Endothelial cell of umbilical vein (primary cell): ENCODE data around the gene YAP1. TPM values are rescaled to one million over a fixed set of nuclear protein-coding genes. Genes with fewer than 3 reads are reported as not detected.

Experiments used
- BruUV-seq: library from RNA; stranded (reverse); fragments of 400-500 nt; replicated peaks from 2 replicates; lab custom pipeline; 2021; lab: Mats Ljungman, UMichigan
- CTCF ChIA-PET: fragments of 300-600, 350-600 bp; sonication (Branson Sonifier 250); formaldehyde crosslinking; loops from one replicate; lab custom pipeline; 2021; ENCODE audit warnings: antibody characterized with exemption, inconsistent platforms; lab: Charles Lee
- POLR2A ChIA-PET: fragments of 300-600, 350-600 bp; sonication (Branson Sonifier 250); formaldehyde crosslinking; loops from one replicate; lab custom pipeline; 2021; ENCODE audit warnings: antibody characterized with exemption, inconsistent platforms; lab: Charles Lee
- DNase-seq: peaks from one replicate; pipeline ENCODE4 v3.0.0-alpha.2; 2011; ENCODE audit warnings: low read depth, low spot score
- FAIRE-seq: peaks from 2 replicates; lab custom pipeline; 2011; peaks lifted over from hg19 to GRCh38; lab: Jason Lieb, UNC
- H2AFZ ChIP-seq: 2 replicates; pipeline ENCODE4 v1.6.0; 2012; ENCODE audit warnings: low read depth, low read length, control low read depth, inconsistent platforms
- H3K27ac ChIP-seq: 2 replicates; pipeline ENCODE4 v1.5.1; 2011; ENCODE audit warnings: low read depth, mild to moderate bottlenecking, control low read depth, low read length, moderate library complexity; ENCODE audit not compliant: insufficient read depth
- H3K27me3 ChIP-seq, 2 experiments: 2 replicates each; pipeline versions ENCODE4 v1.6.0 to v1.6.1; 2011; ENCODE audit warnings: low read length in 2 of 2, mixed read lengths in 1 of 2; ENCODE audit not compliant: control insufficient read depth in 2 of 2, insufficient read depth in 2 of 2
- H3K36me3 ChIP-seq, 2 experiments: 2 replicates in 1 of 2; 3 replicates in 1 of 2; pipeline ENCODE4 v1.5.1; 2011; ENCODE audit warnings: low read length in 2 of 2, mild to moderate bottlenecking in 1 of 2, moderate library complexity in 1 of 2; ENCODE audit not compliant: control insufficient read depth in 2 of 2, insufficient read depth in 2 of 2; ENCODE audit errors: extremely low read depth in 1 of 2
- H3K4me1 ChIP-seq: 3 replicates; pipeline ENCODE4 v1.5.1; 2011; ENCODE audit warnings: mild to moderate bottlenecking, low read length; ENCODE audit not compliant: control insufficient read depth, insufficient read depth; ENCODE audit errors: extremely low read depth
- H3K4me2 ChIP-seq: 2 replicates; pipeline ENCODE4 v1.6.1; 2011; ENCODE audit warnings: low read length, control low read depth, mixed read lengths; ENCODE audit not compliant: insufficient read depth
- H3K4me3 ChIP-seq, 3 experiments: fragments of 200-600 bp in 1 of 3; sonication (generic), shearing (Covaris generic) in 1 of 3; replicated peaks in 1 of 3; 2 replicates each; pipeline ENCODE4 v1.5.1; 2011 to 2016; ENCODE audit warnings: control low read depth in 3 of 3, low read length in 3 of 3, mild to moderate bottlenecking in 2 of 3, inconsistent platforms in 1 of 3, low read depth in 1 of 3, moderate library complexity in 1 of 3; ENCODE audit not compliant: insufficient read depth in 1 of 3
- H3K79me2 ChIP-seq: 2 replicates; pipeline ENCODE4 v1.6.0; 2012; ENCODE audit warnings: low read length, inconsistent platforms; ENCODE audit not compliant: control insufficient read depth, insufficient read depth
- H3K9ac ChIP-seq: replicated peaks from 2 replicates; pipeline ENCODE3; 2011; ENCODE audit warnings: low read length, control low read depth; ENCODE audit not compliant: insufficient read depth; ENCODE audit errors: extremely low read depth
- H3K9me1 ChIP-seq: replicated peaks from 3 replicates; pipeline ENCODE4 v1.6.0; 2011; ENCODE audit warnings: mild to moderate bottlenecking, low read length; ENCODE audit not compliant: control insufficient read depth, insufficient read depth; ENCODE audit errors: extremely low read depth
- H3K9me3 ChIP-seq: replicated peaks from 2 replicates; pipeline ENCODE4 v1.5.1; 2012; ENCODE audit warnings: low read length, inconsistent platforms; ENCODE audit not compliant: control insufficient read depth, insufficient read depth
- H4K20me1 ChIP-seq: replicated peaks from 2 replicates; pipeline ENCODE3; 2011; ENCODE audit warnings: mild to moderate bottlenecking, low read length; ENCODE audit not compliant: control insufficient read depth, insufficient read depth; ENCODE audit errors: extremely low read depth
- GATA2 ChIP-seq: IDR thresholded peaks from 2 replicates; pipeline ENCODE4 v1.7.0; 2011; ENCODE audit warnings: low read depth, mild to moderate bottlenecking, moderate library complexity, mixed read lengths, low read length; ENCODE audit not compliant: insufficient read length, insufficient read depth
- JUN ChIP-seq: IDR thresholded peaks from 2 replicates; pipeline ENCODE4 v1.6.1; 2011; ENCODE audit warnings: borderline replicate concordance, low read depth; ENCODE audit not compliant: insufficient read length, insufficient read depth
- MAX ChIP-seq: IDR thresholded peaks from 2 replicates; pipeline ENCODE4 v1.6.1; 2011; ENCODE audit not compliant: insufficient read depth, insufficient read length
- dilution Hi-C: fragments of 300-500 bp; cut with MboI; formaldehyde crosslinking; loops from one replicate; pipeline ENCODE4 v1.15.0; 2019; ENCODE audit warnings: low sequenced_read_pairs; ENCODE audit not compliant: extremely low pct_ligation_motif_present
- intact Hi-C: fragments of 100-400 bp; cut with micrococcal nuclease; formaldehyde crosslinking; loops from one replicate; pipeline ENCODE4 v1.10.0; 2022
- polyA plus RNA-seq, 4 experiments: library from polyadenylated mRNA; depleted of rRNA in 3 of 4; stranded (reverse) in 3 of 4; unstranded in 1 of 4; fragments of >200 nt; gene quantifications; 2 replicates each; pipeline versions ENCODE4 v1.2.1 to v1.2.3, GENCODE V29; 2011 to 2012; ENCODE audit warnings: missing spikeins in 1 of 4
- total RNA-seq: library from RNA; stranded (reverse); gene quantifications from 2 replicates; pipeline ENCODE4 v1.2.3, GENCODE V29; 2021

YAP1 gene
- total and polyA plus RNA-seq, 2 donors (not counting 3 experiments of a cell fraction or from before 2014, with no cell fraction given) = 32.6 to 48.9 TPM

- Histone ChIP-seq H2AFZ (no peak overlapping the region), H3K4me1 (no peaks in the 10 kb centered on the region), H3K27ac (no peak overlapping the region), H3K4me2 (no peak overlapping the region), H3K9me1 (no peaks in the 10 kb centered on the region), H3K79me2 (no peaks in the 10 kb centered on the region), H4K20me1 (no peaks in the 10 kb centered on the region), H3K9ac (no peak overlapping the region), H3K27me3 (no peaks in the 10 kb centered on the region), H3K4me3 (no peak overlapping the region), H3K9me3 (no peaks in the 10 kb centered on the region), H3K36me3 (peaks cover 0 to 2% of the 10 kb centered on the region in 2 experiments)
- intact Hi-C loops (no loop called here), dilution Hi-C loops (no loop called here)
- ChIA-PET POLR2A (no interaction called here), CTCF (no interaction called here)
- BruUV-seq = no TSS peak
- FAIRE-seq = no peak
- TF ChIP-seq MAX (no peak), GATA2 (no peak)
- no peak for DNase-seq
Observed at GRCh38 chr11:102201776-102202175, 91.5 kb downstream of the YAP1 start.

GRCh38 chr11:102202972-102203371, 92.7 kb downstream of the YAP1 start:
- dilution Hi-C loops = no loop called here
- no peak overlapping the region for H3K9ac ChIP-seq
- ChIA-PET POLR2A (no interaction called here), CTCF (interaction anchor here (1.0 kb wide), 1 partner anchor 68 kb away, joined by 4 read pairs; no protein-coding TSS in a partner anchor)
- H3K36me3 ChIP-seq = peaks cover 0 to 5% of the 10 kb centered on the region in 2 experiments
- no peaks in the 10 kb centered on the region for H3K4me1 ChIP-seq
- no peaks in the 10 kb centered on the region for H4K20me1 ChIP-seq
- FAIRE-seq (no peak), DNase-seq (no peak)
- H2AFZ ChIP-seq = no peak overlapping the region
- no peaks in the 10 kb centered on the region for H3K79me2 ChIP-seq
- no peaks in the 10 kb centered on the region for H3K9me1 ChIP-seq
- intact Hi-C loops = no loop called here
- no peaks in the 10 kb centered on the region for H3K9me3 ChIP-seq
- no peaks in the 10 kb centered on the region for H3K27me3 ChIP-seq
- H3K4me2 ChIP-seq = no peak overlapping the region
- no peak for TF ChIP-seq JUN
- H3K27ac ChIP-seq = no peak overlapping the region
- no peak overlapping the region for H3K4me3 ChIP-seq
- no TSS peak for BruUV-seq
